Stimulated activated naive CD4-positive, alpha-beta T cell treated with Interleukin-2 at 50 U/mL for 16 hours (primary cell): ENCODE data around the gene THTPA.

ENCODE experiments used
- DNase-seq: peaks from one replicate; lab custom pipeline; 2025; lab: John Stamatoyannopoulos, UW

The THTPA gene

GRCh38 chr14:23567186-23568020 lies 11.3 kb downstream of the THTPA start, which contains the start of gene AP1G2:
Gene AP1G2, minus strand, starts transcription at chr14:23567791. Its CDS starts 477 bp downstream, at chr14:23567314.
- DNase-seq, result peak; percentile 88

GRCh38 chr14:23568021-23568599 lies 12.0 kb downstream of the THTPA start:
- DNase-seq, result no peak

- DNase-seq, result no peak
Measured at GRCh38 chr14:23568600-23569331, 12.7 kb downstream of the THTPA start.

- DNase-seq, result no peak
Measured at GRCh38 chr14:23569443-23570151, 13.5 kb downstream of the THTPA start.

- DNase-seq, result no peak
Measured at GRCh38 chr14:23570806-23571483, 14.9 kb downstream of the THTPA start.

- no peak for DNase-seq
Measured at GRCh38 chr14:23571701-23572523, 15.8 kb downstream of the THTPA start.

GRCh38 chr14:23572524-23572828 lies 16.4 kb downstream of the THTPA start:
- no peak for DNase-seq

GRCh38 chr14:23572836-23573235 lies 16.8 kb downstream of the THTPA start:
- DNase-seq, result no peak

- no peak for DNase-seq
Measured at GRCh38 chr14:23573384-23574015, 17.4 kb downstream of the THTPA start.

GRCh38 chr14:23577004-23577681 lies 21.1 kb downstream of the THTPA start:
- no peak for DNase-seq

- DNase-seq, result no peak
Measured at GRCh38 chr14:23577710-23578392, 21.8 kb downstream of the THTPA start.

GRCh38 chr14:23578560-23579310 lies 22.7 kb downstream of the THTPA start, which contains the start of gene JPH4:
Gene JPH4, minus strand, starts transcription at chr14:23578790. Its CDS starts 1,337 bp downstream, at chr14:23577453.
- DNase-seq, result no peak

- DNase-seq, result no peak
Measured at GRCh38 chr14:23579311-23579630, 23.2 kb downstream of the THTPA start.

- no peak for DNase-seq
Measured at GRCh38 chr14:23579739-23580138, 23.7 kb downstream of the THTPA start.

- DNase-seq, result no peak
Measured at GRCh38 chr14:23580152-23580926, 24.3 kb downstream of the THTPA start.

GRCh38 chr14:23580948-23581281 lies 24.8 kb downstream of the THTPA start:
- DNase-seq, result no peak

GRCh38 chr14:23582906-23583760 lies 27.1 kb downstream of the THTPA start:
- DNase-seq, result no peak
